Esophagus muscularis mucosa (tissue), 3 donors: ENCODE data around the gene PDE8A.

Source experiments
- POLR2A ChIP-seq: fragments of 450-650 bp; IDR thresholded peaks from one replicate; pipeline ENCODE4 v1.6.1; 2017; ENCODE audit warnings: antibody characterized with exemption, moderate library complexity, mild to moderate bottlenecking, low read depth
- TF ChIP-seq, protein P1 (sequence below), 3 experiments: fragments of 200-600 bp in 2 of 3; fragments of 450-650 bp in 1 of 3; sonication (generic) in 2 of 3; IDR thresholded peaks; one replicate each; pipeline ENCODE4 v1.5.1; 2017 to 2019; ENCODE audit warnings: antibody characterized with exemption in 3 of 3, mild to moderate bottlenecking in 2 of 3, moderate library complexity in 1 of 3

DNA sequence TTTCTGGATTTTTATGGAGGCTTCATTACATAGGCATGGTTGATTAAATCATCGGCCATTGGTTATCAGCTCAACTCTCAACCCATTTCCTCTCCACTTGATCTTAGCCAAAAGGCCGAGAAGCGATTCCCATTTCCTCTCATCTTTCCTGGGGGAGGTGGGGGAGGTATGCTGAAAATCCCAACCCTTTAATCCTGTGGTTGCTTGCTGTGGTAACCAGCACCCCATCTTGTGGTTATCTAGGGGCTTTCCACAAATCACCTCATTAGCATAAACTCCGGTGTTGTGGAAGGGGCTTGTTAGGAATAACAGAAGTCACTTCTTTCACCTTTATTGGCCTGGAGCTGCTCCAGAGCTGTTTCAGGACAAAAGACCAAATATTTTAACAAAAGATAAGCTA lies 20.9 kb downstream of the PDE8A start:
- TF ChIP-seq, protein P1, sequence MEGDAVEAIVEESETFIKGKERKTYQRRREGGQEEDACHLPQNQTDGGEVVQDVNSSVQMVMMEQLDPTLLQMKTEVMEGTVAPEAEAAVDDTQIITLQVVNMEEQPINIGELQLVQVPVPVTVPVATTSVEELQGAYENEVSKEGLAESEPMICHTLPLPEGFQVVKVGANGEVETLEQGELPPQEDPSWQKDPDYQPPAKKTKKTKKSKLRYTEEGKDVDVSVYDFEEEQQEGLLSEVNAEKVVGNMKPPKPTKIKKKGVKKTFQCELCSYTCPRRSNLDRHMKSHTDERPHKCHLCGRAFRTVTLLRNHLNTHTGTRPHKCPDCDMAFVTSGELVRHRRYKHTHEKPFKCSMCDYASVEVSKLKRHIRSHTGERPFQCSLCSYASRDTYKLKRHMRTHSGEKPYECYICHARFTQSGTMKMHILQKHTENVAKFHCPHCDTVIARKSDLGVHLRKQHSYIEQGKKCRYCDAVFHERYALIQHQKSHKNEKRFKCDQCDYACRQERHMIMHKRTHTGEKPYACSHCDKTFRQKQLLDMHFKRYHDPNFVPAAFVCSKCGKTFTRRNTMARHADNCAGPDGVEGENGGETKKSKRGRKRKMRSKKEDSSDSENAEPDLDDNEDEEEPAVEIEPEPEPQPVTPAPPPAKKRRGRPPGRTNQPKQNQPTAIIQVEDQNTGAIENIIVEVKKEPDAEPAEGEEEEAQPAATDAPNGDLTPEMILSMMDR (IDR thresholded peaks at IDR 0.05), result no peak
- no peak for TF ChIP-seq POLR2A
